ENCODE measurements around the gene SLC39A11. TPM values are rescaled to one million over a fixed set of nuclear protein-coding genes. Genes with fewer than 3 reads are reported as not detected.

SLC39A11 gene
- total and polyA plus RNA-seq, 2 of the 13 experiments (the other 11 are each of a cell fraction or from before 2014, with no cell fraction given): 17.2 to 31.5 TPM

GRCh38 chr17:73130977-73131376, 38.5 kb upstream of the SLC39A11 start:
- Histone ChIP-seq H3K4me2 (ENCODE audit: low read depth, low read length) (no peak overlapping the region), H3K27ac (ENCODE audit: extremely low read length, insufficient read depth, low read length) (no peak overlapping the region), H2AFZ (ENCODE audit: low read length) (no peak overlapping the region), H3K79me2 (ENCODE audit: insufficient read depth, low read length) (no peaks in the 10 kb centered on the region), H4K20me1 (ENCODE audit: insufficient read depth, low read length) (no peaks in the 10 kb centered on the region), H3K4me1 (ENCODE audit: insufficient read depth, low read length) (peaks cover 8% of the 10 kb centered on the region; the same call in 1 of the 2 replicates), H3K9me3 (ENCODE audit: low read length) (no peaks in the 10 kb centered on the region), H3K9ac (ENCODE audit: insufficient read depth, low read depth, low read length) (no peak overlapping the region), H3K27me3 (ENCODE audit: control insufficient read depth in 1 of 2, insufficient read depth in 2 of 2, low read length in 2 of 2) (0 out of 5 replicates have a peak, but pooled peaks cover 0 to 3% of the 10 kb centered on the region in 2 experiments), H3K36me3 (replicated peaks in 1 of 2; ENCODE audit: control insufficient read depth in 1 of 2, insufficient read depth in 2 of 2, low read length in 2 of 2) (no peaks in the 10 kb centered on the region), H3K4me3 (replicated peaks in 1 of 3; ENCODE audit: insufficient read depth in 1 of 3, low read depth in 2 of 3, low read length in 3 of 3) (no peak overlapping the region)
- ATAC-seq (no peak), FAIRE-seq (no peak), DNase-seq (ENCODE audit: low spot score) (no peak)
- ChIA-PET CTCF (ENCODE audit: low intra/inter-chr PET ratio, low total read pairs) (no interaction called here), POLR2A (no interaction called here)
- no TSS peak for BruUV-seq (replicated peaks)
- intact Hi-C loops (cut with micrococcal nuclease; ENCODE audit: unreplicated experiment): no loop called here
- in situ Hi-C loops (cut with HindIII; ENCODE audit: extremely low pct_ligation_motif_present, low pct_unique_long_range_greater_than_20kb): no loop called here
- WGBS (ENCODE audit: low lambda C conversion rate): 62% methylated on average over 3 of the region's 3 CpGs
- TF ChIP-seq FOXC1 (CRISPR knock-in tag; IDR thresholded peaks at IDR 0.05; ENCODE audit: borderline replicate concordance): no peak
- TF ChIP-seq ZNF589 (CRISPR knock-in tag; conservative IDR thresholded peaks at IDR 0.05): no peak
- no peak for TF ChIP-seq SALL1 (CRISPR knock-in tag; IDR thresholded peaks at IDR 0.05)
- TF ChIP-seq TIGD3 (CRISPR knock-in tag; IDR thresholded peaks at IDR 0.05; ENCODE audit: borderline replicate concordance): no peak
- TF ChIP-seq, protein P1, sequence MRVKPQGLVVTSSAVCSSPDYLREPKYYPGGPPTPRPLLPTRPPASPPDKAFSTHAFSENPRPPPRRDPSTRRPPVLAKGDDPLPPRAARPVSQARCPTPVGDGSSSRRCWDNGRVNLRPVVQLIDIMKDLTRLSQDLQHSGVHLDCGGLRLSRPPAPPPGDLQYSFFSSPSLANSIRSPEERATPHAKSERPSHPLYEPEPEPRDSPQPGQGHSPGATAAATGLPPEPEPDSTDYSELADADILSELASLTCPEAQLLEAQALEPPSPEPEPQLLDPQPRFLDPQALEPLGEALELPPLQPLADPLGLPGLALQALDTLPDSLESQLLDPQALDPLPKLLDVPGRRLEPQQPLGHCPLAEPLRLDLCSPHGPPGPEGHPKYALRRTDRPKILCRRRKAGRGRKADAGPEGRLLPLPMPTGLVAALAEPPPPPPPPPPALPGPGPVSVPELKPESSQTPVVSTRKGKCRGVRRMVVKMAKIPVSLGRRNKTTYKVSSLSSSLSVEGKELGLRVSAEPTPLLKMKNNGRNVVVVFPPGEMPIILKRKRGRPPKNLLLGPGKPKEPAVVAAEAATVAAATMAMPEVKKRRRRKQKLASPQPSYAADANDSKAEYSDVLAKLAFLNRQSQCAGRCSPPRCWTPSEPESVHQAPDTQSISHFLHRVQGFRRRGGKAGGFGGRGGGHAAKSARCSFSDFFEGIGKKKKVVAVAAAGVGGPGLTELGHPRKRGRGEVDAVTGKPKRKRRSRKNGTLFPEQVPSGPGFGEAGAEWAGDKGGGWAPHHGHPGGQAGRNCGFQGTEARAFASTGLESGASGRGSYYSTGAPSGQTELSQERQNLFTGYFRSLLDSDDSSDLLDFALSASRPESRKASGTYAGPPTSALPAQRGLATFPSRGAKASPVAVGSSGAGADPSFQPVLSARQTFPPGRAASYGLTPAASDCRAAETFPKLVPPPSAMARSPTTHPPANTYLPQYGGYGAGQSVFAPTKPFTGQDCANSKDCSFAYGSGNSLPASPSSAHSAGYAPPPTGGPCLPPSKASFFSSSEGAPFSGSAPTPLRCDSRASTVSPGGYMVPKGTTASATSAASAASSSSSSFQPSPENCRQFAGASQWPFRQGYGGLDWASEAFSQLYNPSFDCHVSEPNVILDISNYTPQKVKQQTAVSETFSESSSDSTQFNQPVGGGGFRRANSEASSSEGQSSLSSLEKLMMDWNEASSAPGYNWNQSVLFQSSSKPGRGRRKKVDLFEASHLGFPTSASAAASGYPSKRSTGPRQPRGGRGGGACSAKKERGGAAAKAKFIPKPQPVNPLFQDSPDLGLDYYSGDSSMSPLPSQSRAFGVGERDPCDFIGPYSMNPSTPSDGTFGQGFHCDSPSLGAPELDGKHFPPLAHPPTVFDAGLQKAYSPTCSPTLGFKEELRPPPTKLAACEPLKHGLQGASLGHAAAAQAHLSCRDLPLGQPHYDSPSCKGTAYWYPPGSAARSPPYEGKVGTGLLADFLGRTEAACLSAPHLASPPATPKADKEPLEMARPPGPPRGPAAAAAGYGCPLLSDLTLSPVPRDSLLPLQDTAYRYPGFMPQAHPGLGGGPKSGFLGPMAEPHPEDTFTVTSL (CRISPR knock-in tag; IDR thresholded peaks at IDR 0.05; ENCODE audit: borderline replicate concordance): no peak
- TF ChIP-seq FIP1L1 (IDR thresholded peaks at IDR 0.05; ENCODE audit: borderline replicate concordance, insufficient read depth, low read depth, low read length): no peak
- no peak for TF ChIP-seq DPF2 (CRISPR knock-in tag; IDR thresholded peaks at IDR 0.05; ENCODE audit: borderline replicate concordance, low read depth)
- TF ChIP-seq, protein P2, sequence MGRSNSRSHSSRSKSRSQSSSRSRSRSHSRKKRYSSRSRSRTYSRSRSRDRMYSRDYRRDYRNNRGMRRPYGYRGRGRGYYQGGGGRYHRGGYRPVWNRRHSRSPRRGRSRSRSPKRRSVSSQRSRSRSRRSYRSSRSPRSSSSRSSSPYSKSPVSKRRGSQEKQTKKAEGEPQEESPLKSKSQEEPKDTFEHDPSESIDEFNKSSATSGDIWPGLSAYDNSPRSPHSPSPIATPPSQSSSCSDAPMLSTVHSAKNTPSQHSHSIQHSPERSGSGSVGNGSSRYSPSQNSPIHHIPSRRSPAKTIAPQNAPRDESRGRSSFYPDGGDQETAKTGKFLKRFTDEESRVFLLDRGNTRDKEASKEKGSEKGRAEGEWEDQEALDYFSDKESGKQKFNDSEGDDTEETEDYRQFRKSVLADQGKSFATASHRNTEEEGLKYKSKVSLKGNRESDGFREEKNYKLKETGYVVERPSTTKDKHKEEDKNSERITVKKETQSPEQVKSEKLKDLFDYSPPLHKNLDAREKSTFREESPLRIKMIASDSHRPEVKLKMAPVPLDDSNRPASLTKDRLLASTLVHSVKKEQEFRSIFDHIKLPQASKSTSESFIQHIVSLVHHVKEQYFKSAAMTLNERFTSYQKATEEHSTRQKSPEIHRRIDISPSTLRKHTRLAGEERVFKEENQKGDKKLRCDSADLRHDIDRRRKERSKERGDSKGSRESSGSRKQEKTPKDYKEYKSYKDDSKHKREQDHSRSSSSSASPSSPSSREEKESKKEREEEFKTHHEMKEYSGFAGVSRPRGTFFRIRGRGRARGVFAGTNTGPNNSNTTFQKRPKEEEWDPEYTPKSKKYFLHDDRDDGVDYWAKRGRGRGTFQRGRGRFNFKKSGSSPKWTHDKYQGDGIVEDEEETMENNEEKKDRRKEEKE (IDR thresholded peaks at IDR 0.05): no peak
- TF ChIP-seq TFDP1 (CRISPR knock-in tag; IDR thresholded peaks at IDR 0.05; ENCODE audit: borderline replicate concordance): no peak

All from HepG2 (cell line).